ENCODE data around the gene ITPR3.

ITPR3 gene

DNA sequence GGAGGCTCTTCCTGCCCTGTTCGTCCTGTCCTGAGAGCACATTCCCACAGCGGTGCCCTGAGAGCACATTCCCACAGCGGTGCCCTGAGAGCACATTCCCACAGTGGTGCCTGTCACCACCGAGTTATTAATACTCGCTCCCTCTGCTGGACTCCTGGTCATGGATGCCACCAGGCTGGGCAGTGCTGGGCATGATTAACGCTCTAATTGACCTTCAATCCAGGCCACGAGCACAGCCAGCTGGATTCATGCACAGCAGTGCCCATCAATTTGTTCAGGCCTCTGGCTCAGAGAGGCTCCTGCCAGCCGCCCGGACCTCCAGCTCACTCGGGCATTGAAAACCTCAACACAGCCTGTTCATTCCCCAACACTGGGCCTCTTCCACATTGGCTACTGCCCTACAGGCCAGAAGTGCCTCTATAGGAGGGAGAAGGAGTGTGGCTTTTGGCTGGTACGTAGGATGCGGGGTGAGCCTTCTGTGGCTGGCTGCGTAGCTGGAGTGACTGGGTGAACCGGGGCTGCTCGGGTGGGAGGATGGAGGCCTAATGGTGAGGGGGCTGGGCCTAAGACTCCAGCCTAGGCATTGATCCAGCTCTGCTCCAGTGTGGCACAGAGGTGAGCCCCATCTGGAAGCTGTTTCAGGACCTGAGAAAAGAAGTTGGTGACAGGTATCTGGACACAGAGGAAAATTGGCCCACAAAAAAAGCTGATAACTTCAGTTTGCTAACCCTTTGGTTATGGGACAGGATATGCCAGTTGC lies 116.3 kb downstream of the ITPR3 start:
- no peak for DNase-seq (ENCODE audit: low read depth)

GRCh38 chr6:33738153-33738552 lies 117.0 kb downstream of the ITPR3 start:
- no peak for DNase-seq (ENCODE audit: low read depth)

DNA sequence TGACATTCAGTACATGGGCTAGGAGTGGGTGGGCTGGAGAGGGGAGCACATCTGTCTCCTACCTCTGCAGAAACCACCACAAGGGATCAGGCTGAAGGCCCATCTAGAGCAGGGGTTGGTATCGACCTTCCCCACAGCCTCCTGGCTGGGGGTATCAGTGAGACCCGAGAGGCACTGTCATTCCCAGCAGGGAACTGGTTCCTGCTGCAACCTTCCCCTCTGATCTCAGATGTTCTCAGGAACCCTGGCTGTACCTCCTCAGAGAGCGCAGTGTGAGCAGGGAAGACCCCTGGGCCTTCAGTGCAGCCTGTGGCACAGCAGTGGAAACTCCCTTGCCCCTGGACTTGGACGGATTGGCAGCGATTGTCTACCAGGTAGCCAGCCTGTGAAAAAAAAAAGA lies 117.8 kb downstream of the ITPR3 start:
- no peak for DNase-seq (ENCODE audit: low read depth)

GRCh38 chr6:33739571-33739970 lies 118.4 kb downstream of the ITPR3 start:
- DNase-seq (ENCODE audit: low read depth) = no peak

DNA sequence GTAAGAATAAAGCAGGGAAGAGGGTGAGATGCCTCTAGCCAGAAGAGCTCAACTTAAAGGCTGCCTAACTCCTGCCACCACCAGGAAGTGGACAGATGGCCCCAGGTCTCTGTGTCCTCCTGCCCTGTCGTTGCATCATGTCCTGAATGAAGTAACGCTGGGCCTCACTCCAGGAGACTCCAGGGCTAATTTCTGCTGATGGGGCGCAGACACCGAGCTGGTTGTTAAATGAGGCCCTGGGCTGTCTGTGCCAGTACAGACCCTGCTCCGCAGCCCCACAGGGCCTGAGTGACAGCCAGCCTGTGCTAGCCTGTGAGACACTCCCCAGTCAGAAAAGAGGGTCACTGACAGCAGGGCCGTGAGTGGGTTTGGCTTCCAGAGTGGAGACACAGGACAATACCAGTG lies 119.1 kb downstream of the ITPR3 start:
- no peak for DNase-seq (ENCODE audit: low read depth)

GRCh38 chr6:33740794-33741193 lies 119.7 kb downstream of the ITPR3 start:
- DNase-seq (ENCODE audit: low read depth) = no peak

DNA sequence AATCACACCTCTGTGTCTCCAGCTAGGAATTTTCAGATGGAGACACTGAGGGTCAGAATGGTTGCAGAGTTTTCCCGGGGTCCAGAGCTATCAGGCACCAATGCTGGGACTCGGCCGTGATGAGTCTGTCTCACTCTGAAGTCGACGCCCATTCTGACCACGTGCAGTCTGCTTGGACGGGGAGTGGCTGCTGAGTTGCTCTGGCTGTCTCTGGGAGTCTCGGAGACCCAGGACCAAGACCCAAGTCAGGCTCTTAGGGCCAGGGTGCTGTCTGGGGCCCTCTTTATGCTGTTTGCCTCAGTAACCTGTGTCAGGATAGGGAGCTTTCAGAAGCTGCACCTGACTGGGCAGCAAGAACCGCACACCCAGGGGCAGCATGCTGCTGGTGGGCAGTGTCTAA lies 121.0 kb downstream of the ITPR3 start:
- no peak for DNase-seq (ENCODE audit: low read depth)

- DNase-seq (ENCODE audit: low read depth) = no peak
These were observed 121.7 kb downstream of the ITPR3 start for GRCh38 chr6:33742837-33743236.

- DNase-seq (ENCODE audit: low read depth) = peak; percentile 53
These were observed 123.1 kb downstream of the ITPR3 start for GRCh38 chr6:33744001-33744848.

GRCh38 chr6:33744895-33745546 lies 123.9 kb downstream of the ITPR3 start:
- no peak for DNase-seq (ENCODE audit: low read depth)

GRCh38 chr6:33745548-33745947 lies 124.4 kb downstream of the ITPR3 start:
- no peak for DNase-seq (ENCODE audit: low read depth)
